ENCODE measurements around the gene COIL.

COIL gene

GRCh38 chr17:56935461-56935860 lies 25.4 kb downstream of the COIL start:
- DNase-seq (ENCODE audit: low read depth in 2 of 2) = no peak

- DNase-seq (ENCODE audit: low read depth in 2 of 2) = no peak
Observed at GRCh38 chr17:56934280-56934679, 26.6 kb downstream of the COIL start.

GRCh38 chr17:56933868-56934267 lies 27.0 kb downstream of the COIL start:
- DNase-seq (ENCODE audit: low read depth in 2 of 2) = no peak

- no peak for DNase-seq (ENCODE audit: low read depth in 2 of 2)
Observed at GRCh38 chr17:56933151-56933745, 27.6 kb downstream of the COIL start.

GRCh38 chr17:56930739-56931337 lies 30.0 kb downstream of the COIL start:
- DNase-seq (ENCODE audit: low read depth in 2 of 2) = no peak

GRCh38 chr17:56929362-56929969 lies 31.4 kb downstream of the COIL start:
- DNase-seq (ENCODE audit: low read depth in 2 of 2) = no peak

- DNase-seq (ENCODE audit: low read depth in 2 of 2) = no peak
Observed at GRCh38 chr17:56928586-56928985, 32.3 kb downstream of the COIL start.

GRCh38 chr17:56926704-56927103 lies 34.1 kb downstream of the COIL start:
- no peak for DNase-seq (ENCODE audit: low read depth in 2 of 2)

- DNase-seq (ENCODE audit: low read depth in 2 of 2) = no peak
Observed at GRCh38 chr17:56926270-56926669, 34.6 kb downstream of the COIL start.

- no peak for DNase-seq (ENCODE audit: low read depth in 2 of 2)
Observed at GRCh38 chr17:56925088-56925487, 35.8 kb downstream of the COIL start.

- DNase-seq (ENCODE audit: low read depth in 2 of 2) = no peak
Observed at GRCh38 chr17:56919717-56920116, 41.1 kb downstream of the COIL start.

- DNase-seq (ENCODE audit: low read depth in 2 of 2) = no peak
Observed at GRCh38 chr17:56918916-56919315, 41.9 kb downstream of the COIL start.

GRCh38 chr17:56917559-56918296 lies 43.1 kb downstream of the COIL start:
- DNase-seq (ENCODE audit: low read depth in 2 of 2) = no peak

- DNase-seq (ENCODE audit: low read depth in 2 of 2) = no peak
Observed at GRCh38 chr17:56914581-56915273, 46.1 kb downstream of the COIL start.

- peak; percentile 63 to 77 for DNase-seq (ENCODE audit: low read depth in 2 of 2)
Observed at GRCh38 chr17:56913867-56914580, 46.8 kb downstream of the COIL start, which contains the start of gene TRIM25. Gene TRIM25, minus strand, starts transcription at chr17:56914049. Its CDS starts 61 bp downstream, at chr17:56913988.

GRCh38 chr17:56913353-56913866 lies 47.4 kb downstream of the COIL start:
- DNase-seq (ENCODE audit: low read depth in 2 of 2) = no peak

GRCh38 chr17:56913000-56913311 lies 47.9 kb downstream of the COIL start:
- no peak for DNase-seq (ENCODE audit: low read depth in 2 of 2)

GRCh38 chr17:56912105-56912999 lies 48.5 kb downstream of the COIL start:
- DNase-seq (ENCODE audit: low read depth in 2 of 2) = no peak

- DNase-seq (ENCODE audit: low read depth in 2 of 2) = no peak
Observed at GRCh38 chr17:56910509-56911235, 50.2 kb downstream of the COIL start.
